Right lobe of liver (tissue), 4 donors: ENCODE measurements around the gene SLC25A13.

Experiments
- POLR2A ChIP-seq: fragments of 450-650 bp; IDR thresholded peaks from one replicate; pipeline ENCODE4 v1.6.1; 2017; ENCODE audit warnings: antibody characterized with exemption, mild to moderate bottlenecking
- TF ChIP-seq, protein P1 (sequence below), 4 donors: fragments of 200-600 bp in 3 of 4; fragments of 450-650 bp in 1 of 4; IDR thresholded peaks; one replicate each; pipeline versions ENCODE4 v1.5.1 to v1.8.0; 2016 to 2022; ENCODE audit warnings: antibody characterized with exemption in 4 of 4, mild to moderate bottlenecking in 2 of 4
- donor health status: DM: no; HTN: no; CAD: no.
- donor health status: DM: no; HTN: no; CAD: no.
- donor health status: DM: no; HTN: yes; CAD: no.

DNA sequence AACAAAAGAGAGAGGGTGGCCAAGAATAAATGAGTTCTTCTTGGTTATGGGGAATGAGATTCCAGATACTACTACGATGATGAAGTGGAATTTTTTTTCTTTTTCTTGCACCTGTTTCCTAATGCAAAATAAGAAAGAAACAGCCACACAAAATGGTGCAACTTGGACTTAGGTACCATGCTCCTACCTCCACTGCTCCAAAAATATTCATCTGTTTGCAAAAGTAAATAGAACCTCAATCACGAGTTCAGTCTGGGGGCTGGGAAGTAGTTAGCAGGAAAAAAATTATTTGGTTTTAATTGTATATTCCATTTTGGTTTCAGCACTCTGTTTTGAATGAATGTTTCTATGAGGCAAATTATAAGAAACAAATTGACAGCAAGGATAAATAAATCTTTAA, 73.5 kb downstream of the SLC25A13 start:
- TF ChIP-seq, protein P1, sequence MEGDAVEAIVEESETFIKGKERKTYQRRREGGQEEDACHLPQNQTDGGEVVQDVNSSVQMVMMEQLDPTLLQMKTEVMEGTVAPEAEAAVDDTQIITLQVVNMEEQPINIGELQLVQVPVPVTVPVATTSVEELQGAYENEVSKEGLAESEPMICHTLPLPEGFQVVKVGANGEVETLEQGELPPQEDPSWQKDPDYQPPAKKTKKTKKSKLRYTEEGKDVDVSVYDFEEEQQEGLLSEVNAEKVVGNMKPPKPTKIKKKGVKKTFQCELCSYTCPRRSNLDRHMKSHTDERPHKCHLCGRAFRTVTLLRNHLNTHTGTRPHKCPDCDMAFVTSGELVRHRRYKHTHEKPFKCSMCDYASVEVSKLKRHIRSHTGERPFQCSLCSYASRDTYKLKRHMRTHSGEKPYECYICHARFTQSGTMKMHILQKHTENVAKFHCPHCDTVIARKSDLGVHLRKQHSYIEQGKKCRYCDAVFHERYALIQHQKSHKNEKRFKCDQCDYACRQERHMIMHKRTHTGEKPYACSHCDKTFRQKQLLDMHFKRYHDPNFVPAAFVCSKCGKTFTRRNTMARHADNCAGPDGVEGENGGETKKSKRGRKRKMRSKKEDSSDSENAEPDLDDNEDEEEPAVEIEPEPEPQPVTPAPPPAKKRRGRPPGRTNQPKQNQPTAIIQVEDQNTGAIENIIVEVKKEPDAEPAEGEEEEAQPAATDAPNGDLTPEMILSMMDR (IDR thresholded peaks at IDR 0.05), result no peak
- no peak for TF ChIP-seq POLR2A
